COLO668 (cell line): ENCODE results near the gene CTDSPL2.
"Not testable (repeated sequence)": the region's sequence is repeated elsewhere in the genome, so short reads cannot be mapped to it uniquely, and the experiment has no call there.

Source experiments
- DNase-seq: peaks from one replicate; lab custom pipeline; 2025; ENCODE audit not compliant: unreplicated experiment; lab: John Stamatoyannopoulos, UW

CTDSPL2 gene

GRCh38 chr15:44482090-44482489 is 54.7 kb downstream of the CTDSPL2 start:
- no peak for DNase-seq

- no peak for DNase-seq
Measured at GRCh38 chr15:44485880-44486279, 58.5 kb downstream of the CTDSPL2 start.

GRCh38 chr15:44489464-44489863 is 62.0 kb downstream of the CTDSPL2 start:
- DNase-seq: no peak

- DNase-seq: no peak
Measured at GRCh38 chr15:44490622-44491021, 63.2 kb downstream of the CTDSPL2 start.

- no peak for DNase-seq
Measured at GRCh38 chr15:44492040-44492439, 64.6 kb downstream of the CTDSPL2 start.

GRCh38 chr15:44492672-44493071 is 65.2 kb downstream of the CTDSPL2 start:
- DNase-seq: no peak

- no peak for DNase-seq
Measured at GRCh38 chr15:44495562-44495961, 68.1 kb downstream of the CTDSPL2 start.

GRCh38 chr15:44500555-44500954 is 73.1 kb downstream of the CTDSPL2 start:
- DNase-seq: no peak

- no peak for DNase-seq
Measured at GRCh38 chr15:44501768-44502366, 74.4 kb downstream of the CTDSPL2 start.

- DNase-seq: no peak
Measured at GRCh38 chr15:44516436-44516835, 89.0 kb downstream of the CTDSPL2 start.

- DNase-seq: no peak
Measured at GRCh38 chr15:44519537-44519936, 92.1 kb downstream of the CTDSPL2 start.

GRCh38 chr15:44525018-44525417 is 97.6 kb downstream of the CTDSPL2 start:
- no peak for DNase-seq

- DNase-seq: no peak
Measured at GRCh38 chr15:44527241-44527640, 99.8 kb downstream of the CTDSPL2 start.

- no peak for DNase-seq
Measured at GRCh38 chr15:44529864-44530604, 102.6 kb downstream of the CTDSPL2 start.

- no peak for DNase-seq
Measured at GRCh38 chr15:44530653-44531052, 103.2 kb downstream of the CTDSPL2 start.

- not testable (repeated sequence) for DNase-seq
Measured at GRCh38 chr15:44532275-44532674, 104.8 kb downstream of the CTDSPL2 start.

GRCh38 chr15:44532689-44533088 is 105.3 kb downstream of the CTDSPL2 start:
- no peak for DNase-seq

GRCh38 chr15:44535092-44535491 is 107.7 kb downstream of the CTDSPL2 start:
- DNase-seq: no peak

GRCh38 chr15:44535523-44536301 is 108.3 kb downstream of the CTDSPL2 start:
- peak; percentile 27 for DNase-seq

GRCh38 chr15:44536302-44536961 is 109.0 kb downstream of the CTDSPL2 start:
- peak; percentile 89 for DNase-seq

- peak; percentile 96 for DNase-seq
Measured at GRCh38 chr15:44536962-44537734, 109.7 kb downstream of the CTDSPL2 start, which contains the start of gene EIF3J. TSS of gene EIF3J (plus strand) at chr15:44537147. CDS start at chr15:44537195, 48 bp downstream.
